ENCODE data around the gene JADE1. TPM values are rescaled to one million over a fixed set of nuclear protein-coding genes. Genes with fewer than 3 reads are reported as not detected.

JADE1 gene
- total RNA-seq, 1 donor from 2014 or later: 19.8 TPM

- Mint-ChIP-seq H3K4me3 (no peak overlapping the region), H3K27ac (no peak overlapping the region), H3K9me3 (no peaks in the 10 kb centered on the region), H3K4me1 (no peaks in the 10 kb centered on the region), H3K36me3 (no peaks in the 10 kb centered on the region), H3K27me3 (ENCODE audit: low read depth) (no peaks in the 10 kb centered on the region)
- TF ChIP-seq CTCF (IDR thresholded peaks at IDR 0.05; ENCODE audit: unreplicated experiment): no peak
- DNase-seq (ENCODE audit: low spot score in 2 of 2, unreplicated experiment in 2 of 2): no peak
These were observed 69.8 kb downstream of the JADE1 start for GRCh38 chr4:128879283-128879682.

- Mint-ChIP-seq H3K36me3 (no peaks in the 10 kb centered on the region), H3K9me3 (no peaks in the 10 kb centered on the region), H3K4me1 (no peaks in the 10 kb centered on the region), H3K27me3 (ENCODE audit: low read depth) (no peaks in the 10 kb centered on the region), H3K27ac (no peak overlapping the region), H3K4me3 (no peak overlapping the region)
- DNase-seq (ENCODE audit: low spot score in 2 of 2, unreplicated experiment in 2 of 2): no peak
- no peak for TF ChIP-seq CTCF (IDR thresholded peaks at IDR 0.05; ENCODE audit: unreplicated experiment)
These were observed 70.5 kb downstream of the JADE1 start for GRCh38 chr4:128879971-128880370.

GRCh38 chr4:128880662-128881061 is 71.2 kb downstream of the JADE1 start:
- Mint-ChIP-seq H3K4me3 (no peak overlapping the region), H3K4me1 (no peaks in the 10 kb centered on the region), H3K9me3 (no peaks in the 10 kb centered on the region), H3K36me3 (no peaks in the 10 kb centered on the region), H3K27ac (no peak overlapping the region), H3K27me3 (ENCODE audit: low read depth) (no peaks in the 10 kb centered on the region)
- no peak for DNase-seq (ENCODE audit: low spot score in 2 of 2, unreplicated experiment in 2 of 2)
- no peak for TF ChIP-seq CTCF (IDR thresholded peaks at IDR 0.05; ENCODE audit: unreplicated experiment)

GRCh38 chr4:128904821-128905220 is 95.3 kb downstream of the JADE1 start:
- Mint-ChIP-seq H3K4me3 (no peak overlapping the region), H3K27ac (no peak overlapping the region), H3K27me3 (ENCODE audit: low read depth) (no peaks in the 10 kb centered on the region), H3K36me3 (no peaks in the 10 kb centered on the region), H3K9me3 (no peaks in the 10 kb centered on the region), H3K4me1 (peaks cover 3% of the 10 kb centered on the region)
- DNase-seq (ENCODE audit: low spot score in 2 of 2, unreplicated experiment in 2 of 2): no peak
- no peak for TF ChIP-seq CTCF (IDR thresholded peaks at IDR 0.05; ENCODE audit: unreplicated experiment)

- no peak for TF ChIP-seq CTCF (IDR thresholded peaks at IDR 0.05; ENCODE audit: unreplicated experiment)
- no peaks in the 10 kb centered on the region for H3K9me3 Mint-ChIP-seq
- H3K4me3 Mint-ChIP-seq: no peak overlapping the region
- peaks cover 3% of the 10 kb centered on the region for H3K4me1 Mint-ChIP-seq
- no peaks in the 10 kb centered on the region for H3K27me3 Mint-ChIP-seq (ENCODE audit: low read depth)
- no peaks in the 10 kb centered on the region for H3K36me3 Mint-ChIP-seq
- no peak for DNase-seq (ENCODE audit: low spot score in 2 of 2, unreplicated experiment in 2 of 2)
- H3K27ac Mint-ChIP-seq: no peak overlapping the region
These were observed 97.1 kb downstream of the JADE1 start for GRCh38 chr4:128906581-128906980.

GRCh38 chr4:128907981-128908380 is 98.5 kb downstream of the JADE1 start:
- no peak for TF ChIP-seq CTCF (IDR thresholded peaks at IDR 0.05; ENCODE audit: unreplicated experiment)
- H3K4me1 Mint-ChIP-seq: peaks cover 3% of the 10 kb centered on the region
- H3K36me3 Mint-ChIP-seq: no peaks in the 10 kb centered on the region
- no peak for DNase-seq (ENCODE audit: low spot score in 2 of 2, unreplicated experiment in 2 of 2)
- no peak overlapping the region for H3K4me3 Mint-ChIP-seq
- H3K9me3 Mint-ChIP-seq: no peaks in the 10 kb centered on the region
- no peak overlapping the region for H3K27ac Mint-ChIP-seq
- no peaks in the 10 kb centered on the region for H3K27me3 Mint-ChIP-seq (ENCODE audit: low read depth)
